Loucy (cell line): Measurements from ENCODE around the gene CGB3.

ENCODE experiments used
- H2AFZ ChIP-seq: fragments of 200-600 bp; sonication (generic); 2 replicates; pipeline ENCODE4 v1.6.0; 2016; ENCODE audit warnings: antibody characterized with exemption, mild to moderate bottlenecking, low read length, moderate library complexity
- H3F3A ChIP-seq: fragments of 200-600 bp; 2 replicates; pipeline ENCODE4 v1.6.0; 2016; ENCODE audit warnings: antibody characterized with exemption, low read depth, mild to moderate bottlenecking
- H3K27me3 ChIP-seq: fragments of 200-600 bp; sonication (generic); 2 replicates; pipeline ENCODE4 v1.6.1; 2014; ENCODE audit warnings: low read length, mild to moderate bottlenecking; ENCODE audit not compliant: insufficient read depth, poor library complexity, severe bottlenecking
- H3K36me3 ChIP-seq: fragments of 200-600 bp; sonication (generic); 2 replicates; pipeline ENCODE4 v1.6.1; 2016; ENCODE audit warnings: low read length; ENCODE audit not compliant: insufficient read depth
- H3K4me1 ChIP-seq: fragments of 200-600 bp; sonication (generic); 2 replicates; pipeline ENCODE4 v1.5.1; 2014; ENCODE audit warnings: low read length, mild to moderate bottlenecking; ENCODE audit not compliant: insufficient read depth, poor library complexity, severe bottlenecking
- H3K4me2 ChIP-seq: fragments of 200-600 bp; sonication (generic); 2 replicates; pipeline ENCODE4 v1.6.0; 2014; ENCODE audit warnings: antibody characterized with exemption, low read length, low read depth, mild to moderate bottlenecking; ENCODE audit not compliant: poor library complexity, severe bottlenecking
- H3K4me3 ChIP-seq: fragments of 200-600 bp; sonication (generic); 2 replicates; pipeline ENCODE4 v1.5.1; 2014; ENCODE audit warnings: low read length, mild to moderate bottlenecking, mixed read lengths; ENCODE audit not compliant: poor library complexity, severe bottlenecking
- H3K79me2 ChIP-seq: fragments of 200-600 bp; sonication (generic); 2 replicates; pipeline ENCODE4 v1.6.1; 2014; ENCODE audit warnings: low read length; ENCODE audit not compliant: insufficient read depth
- H3K9ac ChIP-seq: fragments of 200-600 bp; sonication (generic); 2 replicates; pipeline ENCODE4 v1.6.0; 2014; ENCODE audit warnings: mild to moderate bottlenecking, low read depth, low read length, moderate library complexity; ENCODE audit not compliant: poor library complexity, severe bottlenecking
- H3K9me2 ChIP-seq: fragments of 200-600 bp; sonication (generic); replicated peaks from 2 replicates; pipeline ENCODE4 v1.6.1; 2016; ENCODE audit warnings: low read depth, low read length, mixed read lengths
- H3K9me3 ChIP-seq: fragments of 200-600 bp; sonication (generic); 2 replicates; pipeline ENCODE4 v1.6.1; 2014; ENCODE audit warnings: mild to moderate bottlenecking, antibody characterized with exemption, low read length, low read depth; ENCODE audit not compliant: insufficient read depth
- H4K20me1 ChIP-seq: fragments of 200-600 bp; sonication (generic); 2 replicates; pipeline ENCODE4 v1.6.0; 2014; ENCODE audit warnings: antibody characterized with exemption, low read length, mild to moderate bottlenecking; ENCODE audit not compliant: insufficient read depth, poor library complexity, severe bottlenecking
- CTCF ChIP-seq: fragments of 200-600 bp; sonication (generic); conservative IDR thresholded peaks from 2 replicates; pipeline ENCODE4 v1.5.1; 2014; ENCODE audit warnings: mild to moderate bottlenecking, antibody characterized with exemption, low read length
- EZH2phosphoT487 ChIP-seq: fragments of 200-600 bp; IDR thresholded peaks from 2 replicates; pipeline ENCODE4 v1.6.1; 2018; ENCODE audit warnings: antibody characterized with exemption, mild to moderate bottlenecking, moderate library complexity, borderline replicate concordance

The CGB3 gene

GRCh38 chr19:49017041-49017665 lies 7.0 kb downstream of the CGB3 start, which contains the start of gene LHB:
Gene LHB, minus strand, starts transcription at chr19:49017091. Its CDS starts 10 bp downstream, at chr19:49017081.
- Histone ChIP-seq H3K9me3 (no peaks in the 10 kb centered on the region), H3K4me3 (no peak within 1 kb of the TSS), H3K4me2 (no peak within 1 kb of the TSS), H3K9ac (no peak within 1 kb of the TSS), H3K36me3 (peaks cover 25% of the 10 kb centered on the region; the same call in 1 of the 2 replicates), H2AFZ (no peak within 1 kb of the TSS), H3K27me3 (no peaks in the 10 kb centered on the region), H3K9me2 (no peaks in the 10 kb centered on the region), H4K20me1 (no peaks in the 10 kb centered on the region), H3K79me2 (no peaks in the 10 kb centered on the region), H3F3A (no peaks in the 10 kb centered on the region), H3K4me1 (peaks cover 7% of the 10 kb centered on the region)
- TF ChIP-seq CTCF (no peak), EZH2phosphoT487 (no peak)

DNA sequence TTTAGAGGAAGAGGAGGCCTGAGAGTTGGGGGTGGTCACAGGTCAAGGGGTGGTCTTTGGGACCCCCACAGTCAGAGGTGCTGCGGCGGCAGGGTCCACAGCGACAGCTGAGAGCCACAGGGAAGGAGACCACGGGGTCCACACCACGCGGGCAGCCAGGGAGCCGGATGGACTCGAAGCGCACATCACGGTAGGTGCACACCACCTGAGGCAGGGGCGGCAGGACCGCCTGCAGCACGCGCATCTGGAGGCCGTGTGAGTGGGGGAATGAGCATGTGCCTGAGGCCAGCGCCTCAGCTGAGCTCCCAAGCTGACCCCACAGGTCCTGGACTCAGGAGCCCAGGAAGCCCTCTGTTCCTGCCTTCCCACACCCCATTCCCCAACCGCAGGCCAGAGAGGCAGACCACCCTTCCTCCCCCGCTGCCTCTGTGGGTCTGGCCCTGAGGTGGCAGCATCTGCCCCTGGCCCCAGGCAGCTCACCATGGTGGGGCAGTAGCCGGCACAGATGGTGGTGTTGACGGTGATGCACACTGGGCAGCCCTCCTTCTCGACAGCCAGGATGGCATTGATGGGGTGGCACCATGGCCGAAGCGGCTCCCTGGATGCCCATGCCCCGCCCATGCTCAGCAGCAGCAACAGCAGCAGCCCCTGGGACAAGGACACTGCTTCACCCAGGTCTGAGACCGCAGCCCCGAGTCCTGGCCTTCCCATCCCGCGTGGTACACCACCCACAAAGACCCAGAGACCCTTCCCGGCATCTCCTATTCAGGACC lies 7.9 kb downstream of the CGB3 start:
- Histone ChIP-seq H3K9me2 (no peaks in the 10 kb centered on the region), H3K4me2 (no peak overlapping the region), H3K4me1 (peaks cover 7% of the 10 kb centered on the region), H3K36me3 (peaks cover 34% of the 10 kb centered on the region; the same call in 1 of the 2 replicates), H3K4me3 (no peak overlapping the region), H2AFZ (no peak overlapping the region), H3F3A (no peaks in the 10 kb centered on the region), H4K20me1 (no peaks in the 10 kb centered on the region), H3K79me2 (no peaks in the 10 kb centered on the region), H3K9me3 (no peaks in the 10 kb centered on the region), H3K27me3 (no peaks in the 10 kb centered on the region), H3K9ac (no peak overlapping the region)
- TF ChIP-seq CTCF: no peak
- no peak for TF ChIP-seq EZH2phosphoT487

GRCh38 chr19:49014870-49015255 lies 9.3 kb downstream of the CGB3 start:
- no peaks in the 10 kb centered on the region for H3K27me3 ChIP-seq
- no peaks in the 10 kb centered on the region for H3K79me2 ChIP-seq
- TF ChIP-seq CTCF (no peak), EZH2phosphoT487 (no peak)
- no peak overlapping the region for H3K9ac ChIP-seq
- H3K4me1 ChIP-seq: no peaks in the 10 kb centered on the region
- H3F3A ChIP-seq: no peaks in the 10 kb centered on the region
- H4K20me1 ChIP-seq: no peaks in the 10 kb centered on the region
- H3K4me2 ChIP-seq: no peak overlapping the region
- H3K9me2 ChIP-seq: no peaks in the 10 kb centered on the region
- H3K36me3 ChIP-seq: peaks cover 48% of the 10 kb centered on the region; the same call in 1 of the 2 replicates
- H2AFZ ChIP-seq: no peak overlapping the region
- no peaks in the 10 kb centered on the region for H3K9me3 ChIP-seq
- no peak overlapping the region for H3K4me3 ChIP-seq
